HG02571 (cell line): ENCODE data around the gene TMEM139.
"Not testable (repeated sequence)": the region's sequence is repeated elsewhere in the genome, so short reads cannot be mapped to it uniquely, and the experiment has no call there.

ENCODE experiments used
- ATAC-seq: cut with Tn5 transposase; IDR thresholded peaks from one replicate; pipeline ENCODE4 v1.9.1; 2021; ENCODE audit warnings: mild to moderate bottlenecking, moderate library complexity; ENCODE audit not compliant: unreplicated experiment

TMEM139 gene

DNA sequence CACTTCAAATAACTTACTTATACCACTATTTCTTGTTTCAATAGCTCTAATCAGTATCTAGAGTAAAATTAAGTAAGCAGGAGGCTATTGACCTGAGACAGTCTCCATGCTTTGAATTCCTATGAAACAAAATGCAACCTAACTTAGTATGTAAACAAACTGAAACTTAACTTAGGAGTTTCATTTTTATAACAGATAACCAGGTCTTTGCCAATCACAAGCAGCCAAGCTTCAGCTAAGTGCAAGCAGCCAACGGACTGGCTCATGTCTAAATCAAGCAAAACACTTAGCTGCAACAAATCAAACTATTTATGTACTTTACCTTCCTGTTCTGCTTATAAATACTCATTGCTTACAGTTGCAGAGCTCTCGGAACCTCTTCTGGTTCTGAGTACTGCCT lies 25.9 kb upstream of the TMEM139 start:
- ATAC-seq, result peak; percentile 25

DNA sequence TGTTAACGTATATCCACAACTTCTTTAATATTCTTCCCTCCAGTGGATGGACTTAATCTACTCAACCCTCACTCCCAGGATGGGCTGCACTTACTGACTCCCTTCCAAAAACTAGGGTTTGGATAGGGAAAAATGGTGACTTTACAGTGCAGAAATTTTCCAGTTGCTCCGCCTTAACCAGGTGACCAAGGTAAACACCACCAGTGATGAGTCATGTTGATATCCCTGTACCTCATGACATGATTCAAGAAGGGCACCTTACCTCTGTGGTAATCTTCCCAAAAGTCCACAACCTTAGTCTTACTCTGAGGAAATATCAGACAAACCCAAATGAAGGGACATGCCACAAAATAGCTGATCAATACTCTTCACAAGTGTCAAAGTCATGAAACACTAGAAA lies 25.0 kb upstream of the TMEM139 start:
- ATAC-seq, result no peak

DNA sequence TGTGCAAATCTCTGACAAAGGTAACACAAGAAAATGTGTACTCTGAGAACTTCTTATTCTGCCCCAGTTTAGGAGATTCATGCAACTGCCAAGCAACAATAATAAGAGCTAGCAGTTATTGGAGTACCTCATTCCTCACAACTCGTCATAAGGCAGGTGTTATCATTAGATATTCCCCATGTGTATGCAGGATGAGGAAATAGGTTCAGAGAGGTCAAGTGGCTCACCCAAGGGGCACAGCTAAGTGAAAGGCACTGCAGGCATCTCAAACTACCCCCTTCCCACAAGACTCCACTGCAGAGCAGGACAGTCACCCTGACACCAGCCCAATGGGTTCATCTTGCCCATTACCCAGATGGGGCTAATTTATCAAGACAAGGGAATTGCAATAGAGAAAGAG lies 22.9 kb upstream of the TMEM139 start:
- no peak for ATAC-seq

- peak; percentile 98 for ATAC-seq
These were observed 21.2 kb upstream of the TMEM139 start, which contains the start of gene GSTK1 for GRCh38 chr7:143263266-143264195. Gene GSTK1, plus strand, starts transcription at chr7:143263441. Its CDS starts 73 bp downstream, at chr7:143263514.

- not testable (repeated sequence) for ATAC-seq
These were observed 20.6 kb upstream of the TMEM139 start for GRCh38 chr7:143264196-143264568.

DNA sequence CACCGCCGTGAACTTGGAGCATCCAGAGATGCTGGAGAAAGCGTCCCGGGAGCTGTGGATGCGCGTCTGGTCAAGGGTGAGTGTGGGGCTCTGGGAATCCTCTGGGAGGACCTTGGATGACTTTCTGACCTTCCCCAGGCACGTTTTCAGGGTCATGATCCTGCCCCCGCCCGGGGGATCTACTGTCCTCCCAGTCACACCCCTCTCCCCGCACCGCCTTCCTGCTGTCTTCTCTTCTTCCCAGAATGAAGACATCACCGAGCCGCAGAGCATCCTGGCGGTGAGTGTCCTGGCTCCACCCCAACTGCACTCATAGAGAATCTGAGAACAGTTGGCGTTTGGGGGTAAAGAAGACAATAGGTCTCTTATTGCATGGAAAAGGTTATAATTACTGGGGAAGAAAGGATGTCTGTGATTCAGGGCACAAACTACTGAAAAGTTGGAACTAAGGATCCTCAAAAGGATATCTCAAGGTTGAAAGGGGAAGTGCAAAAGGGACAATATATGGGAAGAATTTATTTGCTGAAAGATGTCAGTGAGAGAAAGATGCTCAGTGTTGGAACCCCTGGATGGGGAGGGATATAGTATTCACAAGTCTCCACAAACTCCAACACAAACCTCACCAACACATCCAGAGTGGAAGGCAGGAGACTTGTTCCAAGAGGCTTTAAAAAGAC lies 19.6 kb upstream of the TMEM139 start:
- no peak for ATAC-seq

DNA sequence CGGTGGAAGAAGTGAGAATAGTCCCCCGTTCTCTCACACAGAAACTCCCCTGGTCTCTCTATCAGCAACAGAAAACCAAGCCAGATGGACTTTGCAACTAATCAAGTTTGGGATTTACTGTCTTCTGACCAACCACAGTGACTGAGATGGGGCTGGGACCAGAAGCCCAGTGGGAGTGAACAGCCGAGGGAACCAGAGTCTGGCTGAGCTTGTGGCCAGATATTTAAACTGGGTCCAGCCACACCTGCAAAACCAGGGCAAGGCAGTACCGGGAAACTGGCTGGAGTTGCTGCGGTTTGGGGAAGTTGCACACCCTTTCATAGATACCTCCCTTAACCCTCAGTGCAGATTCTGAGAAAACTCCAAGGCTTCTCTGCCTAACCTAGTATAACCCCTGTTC lies 15.5 kb upstream of the TMEM139 start:
- ATAC-seq, result no peak

DNA sequence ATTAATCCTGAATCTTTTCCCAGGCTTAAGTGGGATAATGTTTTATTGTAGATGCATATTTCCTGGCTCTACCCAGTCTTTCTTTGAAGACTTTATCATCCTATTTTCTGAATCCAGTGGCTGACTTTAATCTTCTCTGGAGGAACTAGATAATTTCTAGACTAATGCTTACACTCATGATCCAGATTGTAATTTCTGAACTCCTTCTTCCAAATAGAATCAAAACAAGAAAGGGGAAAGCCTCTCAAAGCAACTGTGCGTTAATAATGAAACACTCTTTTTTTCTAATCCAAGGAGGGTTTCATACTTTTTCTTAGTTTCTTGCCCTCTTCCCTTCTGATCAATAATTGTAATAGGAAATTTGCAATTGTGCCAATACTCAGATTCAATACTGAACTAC lies 13.5 kb upstream of the TMEM139 start:
- no peak for ATAC-seq

DNA sequence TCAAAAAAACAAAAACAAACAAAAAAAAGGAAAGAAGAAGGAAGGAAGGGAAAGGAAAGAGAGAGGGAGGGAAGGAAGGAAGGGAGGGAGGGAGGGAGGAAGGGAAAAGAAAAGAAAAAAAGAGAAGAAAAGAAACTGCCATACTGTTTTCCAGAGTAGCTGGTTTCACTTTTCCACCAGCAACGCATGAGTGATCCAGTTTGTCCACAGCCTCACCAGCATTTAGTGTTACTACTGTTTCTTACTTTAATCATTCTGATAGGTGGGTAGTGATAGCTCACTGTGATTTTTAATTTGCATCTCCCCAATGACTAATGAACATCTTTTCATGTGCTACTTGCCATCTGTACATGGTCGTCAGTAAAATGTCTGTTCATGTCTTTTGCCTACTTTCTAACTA lies 11.9 kb upstream of the TMEM139 start:
- ATAC-seq, result no peak

GRCh38 chr7:143279186-143280098 lies 5.3 kb upstream of the TMEM139 start:
- ATAC-seq, result no peak

GRCh38 chr7:143280160-143280559 lies 4.6 kb upstream of the TMEM139 start:
- no peak for ATAC-seq

- ATAC-seq, result no peak
These were observed 4.2 kb upstream of the TMEM139 start for GRCh38 chr7:143280566-143280965.

DNA sequence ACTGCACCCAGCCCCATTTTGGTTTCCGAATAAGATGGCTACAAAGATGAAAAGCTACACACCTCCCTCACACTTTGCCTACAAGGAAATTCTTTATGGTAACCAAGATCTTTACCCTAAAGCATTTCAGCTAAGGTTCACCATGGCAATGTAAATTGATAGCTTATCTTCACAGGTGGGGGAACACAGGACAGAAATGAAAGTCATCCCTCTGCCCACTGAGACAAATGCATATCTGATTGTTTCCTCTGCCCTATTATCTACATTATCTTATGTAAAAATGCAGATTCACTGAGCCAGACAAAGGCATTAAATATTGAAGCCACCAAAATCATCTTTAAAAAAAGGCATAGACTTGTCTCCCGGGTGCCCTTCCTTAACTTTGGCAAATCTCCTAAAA lies 3.2 kb upstream of the TMEM139 start:
- no peak for ATAC-seq

DNA sequence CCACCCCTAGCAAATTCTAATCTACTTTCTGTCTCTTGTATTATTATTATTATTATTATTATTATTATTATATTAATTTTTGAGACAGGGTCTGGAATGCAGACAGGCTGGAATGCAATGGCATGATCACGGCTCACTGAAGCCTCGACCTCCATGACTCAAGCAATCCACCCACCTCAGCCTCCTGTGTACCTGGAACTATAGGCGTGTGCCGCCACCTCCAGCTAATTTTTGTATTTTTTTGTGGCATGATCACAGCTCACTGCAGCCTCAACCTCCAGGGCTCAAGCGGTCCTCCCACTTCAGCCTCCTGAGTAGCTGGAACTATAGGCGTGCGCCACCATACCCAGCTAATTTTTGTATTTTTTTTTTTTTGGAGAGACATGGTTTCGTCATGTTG lies 2.6 kb upstream of the TMEM139 start:
- ATAC-seq, result no peak

- no peak for ATAC-seq
These were observed 1.4 kb upstream of the TMEM139 start for GRCh38 chr7:143283381-143283780.

GRCh38 chr7:143285470-143285778 lies 666 bp downstream of the TMEM139 start:
- no peak for ATAC-seq

DNA sequence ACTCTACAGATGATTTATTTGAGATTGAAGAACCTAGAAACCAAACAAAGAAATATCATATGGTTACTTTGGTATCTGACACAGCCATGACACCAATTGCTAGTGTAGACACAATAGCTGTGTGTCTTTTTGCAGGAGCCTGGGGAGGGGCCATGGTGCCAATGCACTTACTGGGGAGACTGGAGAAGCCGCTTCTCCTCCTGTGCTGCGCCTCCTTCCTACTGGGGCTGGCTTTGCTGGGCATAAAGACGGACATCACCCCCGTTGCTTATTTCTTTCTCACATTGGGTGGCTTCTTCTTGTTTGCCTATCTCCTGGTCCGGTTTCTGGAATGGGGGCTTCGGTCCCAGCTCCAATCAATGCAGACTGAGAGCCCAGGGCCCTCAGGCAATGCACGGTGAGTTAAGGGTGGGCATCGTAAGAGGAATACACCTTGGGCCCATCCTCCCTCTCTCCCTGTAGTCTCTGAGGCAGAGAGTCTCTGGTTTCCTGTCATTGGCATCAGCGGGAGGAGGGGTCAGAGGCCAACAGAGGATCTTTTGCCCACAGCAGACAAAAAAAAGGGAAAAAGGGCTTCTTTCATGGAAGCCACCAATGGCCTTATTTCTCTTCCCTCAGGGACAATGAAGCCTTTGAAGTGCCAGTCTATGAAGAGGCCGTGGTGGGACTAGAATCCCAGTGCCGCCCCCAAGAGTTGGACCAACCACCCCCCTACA lies 1.2 kb downstream of the TMEM139 start:
- ATAC-seq, result no peak

GRCh38 chr7:143286522-143286890 lies 1.7 kb downstream of the TMEM139 start:
- ATAC-seq, result no peak

DNA sequence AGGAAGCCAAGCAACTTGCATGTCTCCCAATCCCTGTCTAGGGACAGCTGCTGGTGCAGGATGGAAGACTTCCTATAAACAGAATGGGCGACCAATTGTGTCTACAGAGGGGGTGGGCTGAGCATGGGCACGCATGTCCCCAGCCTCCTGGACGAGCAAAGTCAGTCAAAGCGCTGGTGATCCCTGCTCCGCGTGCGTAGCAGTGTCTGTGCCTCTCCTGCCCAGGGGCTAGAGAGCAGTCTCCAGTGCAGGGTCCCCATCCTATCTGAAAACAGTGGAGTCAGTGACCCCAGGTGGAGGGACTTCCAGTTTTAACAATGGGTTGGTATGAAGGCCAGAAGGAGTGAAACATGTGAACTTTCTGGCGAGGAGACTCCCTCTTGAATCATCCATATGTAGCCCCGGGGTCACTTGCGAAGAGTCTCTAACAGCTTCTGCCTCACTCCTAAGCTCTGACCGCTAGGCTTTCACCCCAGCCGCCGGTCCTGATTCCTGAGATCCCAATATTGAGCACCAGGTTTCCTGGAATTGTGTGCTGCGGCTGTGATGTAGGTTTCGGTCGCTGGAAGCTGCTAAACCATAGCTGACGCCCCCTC lies 2.7 kb downstream of the TMEM139 start:
- no peak for ATAC-seq
